Effector CD4-positive, alpha-beta T cell (primary cell): ENCODE data around the gene PLEKHA1.

Experiments used
- DNase-seq: peaks from one replicate; pipeline ENCODE4 v3.0.0-alpha.2; 2020

PLEKHA1 gene

DNA sequence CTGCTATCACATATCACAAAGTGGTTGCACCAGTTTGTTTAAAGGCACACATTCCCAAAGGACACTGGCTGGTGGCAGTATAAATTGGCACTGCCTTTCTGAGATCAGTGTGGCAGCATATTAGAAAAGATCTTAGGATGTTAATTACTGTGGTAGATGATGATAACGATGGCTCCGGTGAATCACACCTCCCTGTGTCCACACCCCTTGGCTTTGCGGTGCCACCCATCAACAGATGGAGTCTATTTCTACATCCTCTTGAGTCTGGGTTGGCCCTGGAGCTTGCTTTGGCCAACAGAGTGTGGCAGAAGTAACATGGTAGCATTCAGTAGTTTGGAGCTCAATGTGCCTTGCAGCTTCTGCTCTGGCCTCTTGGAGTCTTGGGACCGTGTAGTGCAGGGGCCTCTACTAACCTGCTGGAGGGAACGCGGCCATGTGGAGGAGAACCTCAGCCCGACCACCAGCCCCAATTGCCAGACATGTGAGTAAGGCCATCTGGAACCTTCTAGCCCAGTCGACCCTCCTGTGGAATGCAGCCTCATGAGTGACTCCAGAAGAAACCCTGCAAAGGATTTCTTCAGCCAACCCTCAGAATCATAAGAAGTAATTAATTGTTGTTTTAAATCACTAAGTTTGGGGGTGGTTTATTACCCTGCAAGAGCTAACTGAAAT lies 27.2 kb upstream of the PLEKHA1 start:
- DNase-seq: no peak

DNA sequence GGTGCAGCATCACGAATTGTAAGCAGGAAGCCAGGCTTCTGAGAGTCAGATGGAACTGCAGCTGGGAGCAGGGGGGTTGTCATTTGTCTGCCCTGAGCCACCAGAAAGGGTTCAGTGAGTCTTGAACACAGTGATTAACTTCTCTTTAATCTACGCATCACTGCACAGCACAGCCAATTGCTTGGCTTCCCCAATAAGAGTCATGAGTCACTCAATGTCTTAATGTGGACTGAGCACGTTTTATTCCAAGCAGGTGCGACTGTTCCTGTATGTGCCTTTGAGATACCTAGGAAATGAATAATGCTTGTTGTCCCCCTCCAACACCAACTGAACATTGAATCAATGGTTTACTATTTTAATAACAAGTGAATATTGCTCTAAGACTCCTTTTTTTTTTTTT lies 26.0 kb upstream of the PLEKHA1 start:
- no peak for DNase-seq

DNA sequence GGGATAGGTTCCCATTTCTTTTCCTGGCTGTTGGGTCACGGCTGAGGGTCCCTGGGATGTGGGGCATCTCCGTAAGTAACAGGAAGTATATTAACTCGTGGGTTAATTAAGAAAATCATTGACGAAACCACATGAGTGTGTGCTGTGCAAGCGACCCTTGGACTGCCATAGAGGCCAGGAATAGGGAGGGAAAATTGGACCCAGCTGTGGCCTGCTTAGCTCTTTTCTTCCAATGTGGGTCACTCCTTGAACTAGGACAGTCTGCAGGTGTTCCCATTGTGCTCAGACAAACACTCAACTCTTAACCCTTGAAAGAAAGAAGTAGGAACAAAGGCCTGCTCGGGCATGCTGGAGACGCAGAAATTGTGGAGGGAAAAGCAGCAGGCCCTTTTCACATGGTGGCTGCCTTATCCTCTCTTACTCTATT lies 25.6 kb upstream of the PLEKHA1 start:
- DNase-seq: no peak

DNA sequence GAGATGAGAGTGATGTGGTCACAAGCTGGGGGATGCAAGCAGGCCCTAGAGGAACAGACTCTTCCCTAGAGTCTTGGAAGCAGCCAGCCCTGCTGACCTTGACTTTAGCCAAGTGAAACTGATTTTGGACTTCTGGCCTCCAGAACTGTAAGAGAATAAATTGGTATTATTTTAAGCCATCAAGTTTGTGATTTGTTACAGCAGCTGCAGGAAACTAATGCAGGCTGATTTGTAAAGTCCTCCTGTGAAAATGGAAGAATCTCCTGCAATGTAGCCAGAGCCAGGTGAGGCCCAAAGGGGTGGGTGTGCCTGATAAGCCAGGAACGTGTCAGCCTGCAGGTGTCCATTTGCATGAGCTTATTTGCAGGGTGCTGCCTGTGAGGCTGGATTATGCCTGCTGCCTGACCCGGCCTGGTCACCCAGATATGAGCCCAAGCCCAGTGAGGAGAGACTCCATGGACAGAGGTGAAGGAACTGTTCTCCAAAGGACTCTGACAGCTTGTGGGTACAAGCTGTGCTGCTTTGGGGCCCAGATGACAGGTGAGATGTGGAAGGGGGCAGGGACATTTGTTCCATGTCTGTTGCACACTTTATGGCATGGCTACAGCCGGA lies 24.6 kb upstream of the PLEKHA1 start:
- no peak for DNase-seq

DNA sequence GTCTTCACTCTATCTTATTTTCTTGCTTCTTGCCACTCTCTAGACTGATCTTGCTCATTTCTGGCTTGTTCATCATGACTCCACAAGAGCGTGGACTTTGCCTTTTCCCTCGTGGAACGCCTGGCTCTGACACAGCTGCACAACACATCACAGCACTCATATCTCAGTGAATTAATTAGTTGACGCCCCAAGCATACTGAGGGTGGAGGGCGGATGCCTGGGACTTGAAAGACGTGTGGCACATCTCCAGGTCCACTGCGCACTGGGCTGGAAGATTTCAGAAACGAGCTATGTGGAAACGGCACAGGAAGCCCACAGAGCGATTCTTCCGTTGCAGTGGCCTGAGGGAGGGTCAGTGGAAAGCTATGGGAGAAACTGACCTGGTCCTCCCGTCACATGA lies 23.6 kb upstream of the PLEKHA1 start:
- DNase-seq: no peak

DNA sequence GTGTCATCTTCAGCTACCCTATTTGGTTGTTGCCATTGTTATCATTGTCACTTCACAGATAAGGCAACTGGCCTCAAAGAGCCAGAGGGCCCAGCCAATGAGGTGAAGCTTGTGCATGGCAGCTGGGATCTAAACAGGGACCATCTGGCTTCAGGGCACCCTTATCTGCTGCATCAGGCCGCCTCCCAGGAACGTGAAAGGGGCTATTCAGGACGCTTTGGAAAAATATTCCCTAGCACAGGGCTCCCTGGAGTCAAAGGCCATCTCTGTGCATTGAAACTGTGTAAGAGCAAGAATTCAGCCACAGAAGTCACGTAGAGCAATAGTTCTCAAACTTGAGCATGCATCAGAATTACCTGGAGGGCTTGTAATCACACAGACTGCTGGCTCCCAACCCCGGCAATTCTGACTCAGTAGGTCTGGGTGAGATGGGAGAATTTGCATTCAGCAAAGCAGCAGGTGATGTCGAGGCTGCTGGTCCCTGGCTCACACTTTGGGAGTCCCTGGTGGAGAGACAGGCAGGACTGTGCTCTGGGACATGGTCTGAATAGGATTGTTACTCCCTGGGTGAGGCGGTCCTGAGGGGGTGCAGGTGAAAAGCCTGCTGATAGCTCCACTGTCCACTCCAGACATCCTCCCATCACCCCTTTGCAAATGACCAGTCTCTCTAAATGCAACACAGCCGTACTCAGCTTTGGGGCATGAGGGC lies 21.5 kb upstream of the PLEKHA1 start:
- DNase-seq: no peak

DNA sequence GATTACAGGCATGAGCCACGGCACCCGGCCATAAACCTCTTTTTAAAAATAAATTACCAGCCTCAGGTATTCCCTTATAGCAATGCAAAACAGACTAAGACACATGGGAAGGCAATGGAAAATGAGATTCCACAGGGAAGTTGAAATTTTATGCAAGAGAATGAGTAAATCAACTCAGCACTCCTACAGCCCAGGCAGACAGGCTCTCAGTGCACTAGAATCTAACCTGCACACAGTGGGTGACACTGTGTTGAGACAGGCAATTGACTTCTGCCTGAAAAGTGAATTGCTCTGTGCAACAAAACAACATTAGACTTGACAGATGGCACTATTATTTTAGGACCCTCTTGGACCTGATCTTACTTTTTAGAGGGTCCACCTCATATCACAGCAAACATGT lies 20.1 kb upstream of the PLEKHA1 start:
- no peak for DNase-seq

DNA sequence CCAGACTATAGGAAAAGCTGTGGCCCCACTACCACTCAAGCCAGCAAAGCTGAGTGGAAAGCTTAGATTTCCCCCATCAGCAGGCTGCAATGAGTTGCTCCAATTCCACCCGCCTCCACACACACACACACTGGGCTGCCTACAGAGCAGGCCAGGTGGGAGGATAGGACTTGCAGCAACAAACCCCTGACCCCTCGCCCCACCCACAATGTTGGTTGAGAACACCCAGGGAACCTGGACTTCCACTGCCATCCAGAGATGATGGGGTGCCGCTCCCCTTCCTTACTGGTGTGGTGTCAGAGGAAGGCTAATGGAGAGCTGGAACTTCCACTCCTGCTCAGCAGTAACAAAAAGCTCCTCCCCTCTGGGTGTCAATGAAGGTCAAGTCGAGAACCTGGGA lies 16.8 kb upstream of the PLEKHA1 start:
- DNase-seq: no peak

DNA sequence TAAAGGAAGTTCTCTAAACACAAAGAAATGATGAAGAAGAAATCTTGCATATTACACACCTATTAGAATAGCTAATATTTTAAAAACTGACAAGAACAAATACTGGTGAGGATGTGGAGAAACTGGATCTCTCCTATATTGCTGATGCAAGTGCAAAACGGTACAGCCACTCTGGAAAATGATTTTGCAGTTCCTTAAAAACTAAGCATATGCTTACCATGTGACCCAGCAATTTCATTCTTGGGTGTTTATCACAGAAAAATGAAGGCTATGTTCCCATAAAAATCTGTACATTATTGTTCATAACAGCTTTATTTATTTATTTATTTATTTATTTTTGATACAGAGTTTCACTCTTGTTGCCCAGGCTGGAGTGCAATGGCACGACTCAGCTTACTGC lies 14.9 kb upstream of the PLEKHA1 start:
- no peak for DNase-seq

DNA sequence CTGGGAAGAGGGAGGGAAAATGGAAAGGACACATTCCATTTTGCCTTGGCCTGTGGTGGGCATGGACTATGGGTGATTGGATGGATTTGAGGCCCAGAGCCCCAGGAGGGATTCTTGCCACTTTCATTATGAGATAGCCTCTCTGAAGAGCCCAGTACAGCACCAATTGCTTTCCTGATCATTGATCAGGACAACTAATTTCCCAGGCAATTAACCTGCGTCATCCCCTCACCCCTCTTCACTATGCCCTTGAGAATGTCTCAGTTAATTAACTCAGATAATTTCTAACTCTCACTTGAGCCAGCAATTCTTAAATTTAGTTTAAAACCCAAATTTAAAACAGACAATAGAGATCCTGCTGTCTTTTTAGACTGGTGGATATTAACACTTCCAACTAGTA lies 13.5 kb upstream of the PLEKHA1 start:
- no peak for DNase-seq

DNA sequence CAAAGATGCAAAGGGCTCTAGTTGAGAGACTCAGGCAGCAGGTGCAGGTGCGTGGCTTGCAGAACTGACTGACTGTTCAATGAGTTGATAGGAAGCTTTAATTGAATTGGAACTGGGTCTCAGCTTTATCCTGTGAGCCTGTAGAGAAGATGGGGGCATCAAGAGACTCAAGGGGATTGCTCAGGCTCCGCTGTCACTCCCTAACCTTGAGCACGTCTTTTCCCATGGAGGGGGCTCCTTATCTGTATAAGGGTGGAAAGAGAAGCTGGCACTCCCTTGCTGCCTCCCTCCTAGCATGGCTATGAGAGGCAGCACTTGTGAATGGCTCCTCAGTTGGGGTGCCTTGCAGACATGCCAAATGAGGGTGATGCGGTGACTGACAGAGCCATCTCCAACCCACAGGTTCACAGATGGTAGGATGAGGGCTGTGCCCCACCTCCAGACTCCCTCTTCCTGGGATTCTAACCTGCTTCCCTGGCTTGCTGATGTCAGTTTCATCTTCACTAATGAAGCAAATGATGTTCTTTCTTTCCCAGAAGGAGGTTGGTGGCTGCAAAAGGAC lies 12.4 kb upstream of the PLEKHA1 start:
- no peak for DNase-seq

DNA sequence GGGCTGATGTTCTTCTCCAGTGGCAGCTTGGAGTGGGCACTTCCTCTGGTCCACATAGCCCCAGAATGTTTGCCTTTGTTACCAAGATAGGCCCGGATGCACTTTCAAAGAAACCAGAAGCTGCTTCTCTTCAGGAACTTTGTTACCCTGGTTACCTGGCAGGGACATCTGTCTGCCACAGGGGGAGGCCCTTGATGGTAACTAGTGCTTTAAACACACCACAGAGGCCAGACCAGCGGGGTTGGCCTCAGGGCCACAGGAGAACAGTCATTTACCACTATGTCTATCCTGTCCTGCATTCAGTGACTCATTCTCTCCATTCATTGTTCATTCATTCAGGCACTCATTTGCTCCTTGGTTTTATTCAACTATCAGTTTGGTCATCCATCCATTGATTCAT lies 11.9 kb upstream of the PLEKHA1 start:
- no peak for DNase-seq

DNA sequence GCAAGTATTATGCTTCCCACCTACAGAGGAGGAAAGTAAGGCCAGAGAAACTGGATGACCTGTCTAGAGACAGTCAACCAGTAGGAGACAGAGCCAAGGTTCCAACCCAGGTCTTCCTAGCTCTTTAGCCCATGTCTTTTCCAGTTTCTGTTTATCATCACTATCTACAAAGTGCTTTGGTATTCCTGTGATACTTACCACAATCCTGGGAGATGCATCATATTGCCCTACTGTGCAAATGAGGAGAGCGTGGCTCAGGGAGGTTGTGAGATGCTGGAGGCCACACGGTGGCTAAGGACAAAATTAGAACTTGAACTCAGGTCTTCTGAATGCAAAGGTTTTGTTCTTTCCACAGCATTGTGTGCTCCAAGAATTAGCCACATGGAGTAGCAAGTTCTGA lies 11.2 kb upstream of the PLEKHA1 start:
- no peak for DNase-seq

DNA sequence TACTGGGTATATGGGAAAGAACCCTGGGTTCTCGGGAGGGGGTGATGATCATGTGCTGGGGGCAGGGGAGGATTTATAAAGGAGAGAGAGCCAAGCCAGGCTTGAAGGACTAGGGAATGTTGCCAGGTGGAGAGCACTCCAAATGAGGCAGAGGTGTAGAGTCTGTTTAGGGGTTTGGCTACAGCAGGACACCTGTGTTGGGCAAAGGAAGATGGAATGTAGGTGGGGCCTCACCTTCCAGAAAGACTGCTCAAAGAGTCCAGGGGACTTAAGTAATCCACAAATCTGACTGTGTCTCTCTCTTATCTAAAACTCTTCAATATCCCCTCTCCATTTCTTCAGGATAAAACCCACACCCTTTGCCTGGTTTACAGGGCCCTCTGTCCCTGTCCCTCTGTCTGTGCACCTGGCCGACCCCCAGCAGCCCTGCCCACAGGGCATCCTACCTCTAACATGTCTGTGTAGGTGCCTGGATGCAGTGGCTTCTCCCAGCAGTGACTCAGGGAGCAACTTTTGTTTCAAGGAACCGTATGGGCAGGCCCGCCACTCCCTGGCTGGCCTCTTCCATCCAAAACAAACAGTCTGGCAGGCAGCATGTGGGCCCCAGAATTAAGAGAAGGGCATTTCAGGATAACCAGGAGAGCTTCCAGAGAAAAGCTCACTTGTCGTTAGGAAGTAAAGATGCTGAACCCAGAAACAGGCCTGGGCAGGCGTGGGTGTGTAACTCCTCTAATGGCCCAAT lies 10.6 kb upstream of the PLEKHA1 start:
- no peak for DNase-seq

DNA sequence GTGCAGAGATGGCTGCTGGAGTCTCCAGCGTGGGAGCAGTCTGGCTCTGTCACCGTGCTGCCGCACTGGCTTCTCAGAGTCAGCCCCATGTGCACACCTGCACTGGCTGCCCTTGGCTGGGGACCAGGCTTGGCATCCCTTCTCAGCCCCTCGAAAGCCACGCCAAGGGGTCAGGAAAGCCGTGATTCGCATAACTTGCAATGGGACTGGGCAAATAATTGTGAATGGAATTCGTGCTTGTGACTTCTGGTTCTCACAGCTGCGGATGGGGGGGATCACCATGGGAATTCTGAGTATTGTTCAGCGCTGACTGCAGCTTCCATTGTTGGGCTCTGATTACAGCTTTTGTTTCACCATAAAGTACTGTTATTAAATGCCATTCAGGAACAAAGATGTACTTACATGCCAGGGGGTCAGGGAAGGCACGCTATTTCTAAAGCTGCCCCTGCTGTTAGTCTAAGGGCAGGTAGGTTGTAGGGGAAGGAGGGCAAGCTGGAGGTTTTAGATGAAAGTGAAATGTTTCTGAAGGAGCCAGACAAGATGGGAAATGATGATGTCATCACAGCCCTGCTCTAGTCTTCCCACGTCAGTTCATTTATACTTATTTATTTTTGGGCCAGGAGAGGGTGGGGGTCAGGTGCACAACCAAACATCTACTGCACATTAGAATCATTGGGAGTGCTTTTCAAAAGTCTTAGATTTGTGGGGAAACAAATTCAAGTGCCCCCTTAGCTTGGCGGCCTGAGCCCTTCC lies 5.8 kb upstream of the PLEKHA1 start:
- no peak for DNase-seq

DNA sequence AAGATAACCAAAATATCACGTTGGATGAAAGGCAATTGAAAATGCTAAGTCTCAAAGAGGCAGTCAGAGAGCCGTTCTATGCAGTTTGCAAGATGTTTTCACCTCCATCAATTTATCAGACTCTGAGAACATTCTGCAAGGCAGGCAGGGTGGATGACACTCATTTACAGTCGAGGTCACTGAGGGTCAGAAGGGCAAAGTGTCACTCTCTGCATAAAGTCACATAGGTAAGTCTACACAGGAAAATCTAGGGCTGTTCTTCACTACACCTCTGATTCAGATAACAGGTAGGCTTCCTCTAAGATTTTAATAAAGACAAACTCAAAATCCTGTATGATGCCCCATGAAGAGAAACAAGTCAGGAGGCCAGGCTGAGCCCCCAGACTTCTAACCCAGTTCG lies 1.4 kb upstream of the PLEKHA1 start:
- DNase-seq: no peak

DNA sequence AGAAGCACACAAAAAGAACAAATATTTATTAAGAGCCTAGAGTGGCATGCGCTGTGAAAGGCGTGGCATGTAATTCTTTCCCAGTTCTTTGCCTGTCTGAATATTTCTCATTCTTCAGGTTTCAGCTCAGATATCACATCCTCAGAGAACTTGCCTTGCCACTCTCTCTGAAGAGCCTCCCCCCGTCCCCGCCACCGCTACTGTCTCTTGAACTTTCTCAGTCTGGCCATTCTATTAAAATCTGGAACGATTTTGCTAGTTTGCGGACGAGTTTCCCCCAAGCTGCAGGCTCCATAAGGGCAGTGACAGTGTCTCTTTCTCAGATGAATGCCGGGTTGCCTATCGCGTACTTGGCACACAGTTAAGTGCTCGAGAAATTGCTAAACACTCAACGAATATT lies 787 bp upstream of the PLEKHA1 start:
- DNase-seq: no peak

DNA sequence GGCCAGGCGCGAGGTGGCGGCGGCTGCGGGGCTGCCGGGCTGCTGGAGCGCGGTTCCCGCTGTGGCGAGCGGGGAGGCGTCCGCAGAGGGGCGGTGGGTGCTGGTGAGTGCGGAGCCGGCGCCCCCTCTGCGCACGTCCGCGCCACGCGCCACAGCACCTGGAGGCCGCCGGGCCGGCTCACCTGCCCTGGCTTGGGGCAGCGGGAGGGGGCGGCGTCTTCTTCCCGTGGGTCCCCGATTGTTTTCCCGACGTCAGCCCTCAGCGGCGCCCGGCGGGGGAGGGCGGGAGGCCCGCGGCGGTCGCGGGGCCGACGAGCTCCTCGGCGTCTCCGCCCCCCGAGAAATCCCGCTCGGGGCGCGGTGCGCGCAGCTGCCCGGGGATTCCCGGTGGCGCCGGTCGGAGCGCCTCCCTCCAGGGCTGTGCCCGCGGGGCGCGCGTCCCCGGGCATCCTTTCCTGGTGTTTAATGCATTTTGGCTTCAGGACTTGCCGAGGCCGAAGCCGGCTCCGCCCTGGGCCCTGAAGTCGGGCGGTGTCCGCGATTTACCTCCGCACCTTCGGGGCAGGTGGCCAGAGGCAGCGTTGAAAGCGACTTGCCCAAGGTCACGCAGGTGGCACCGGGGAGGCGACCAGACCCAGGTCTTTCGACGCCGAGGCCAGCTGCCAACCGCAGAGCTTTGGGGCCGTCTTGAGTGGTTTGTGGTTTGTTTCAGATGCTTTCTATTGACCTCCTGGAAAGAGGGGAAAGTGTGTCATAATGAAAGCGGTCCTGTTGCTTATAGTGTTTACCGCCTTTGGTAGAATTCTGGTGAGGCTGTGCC lies 561 bp downstream of the PLEKHA1 start:
- DNase-seq: peak; percentile 70

DNA sequence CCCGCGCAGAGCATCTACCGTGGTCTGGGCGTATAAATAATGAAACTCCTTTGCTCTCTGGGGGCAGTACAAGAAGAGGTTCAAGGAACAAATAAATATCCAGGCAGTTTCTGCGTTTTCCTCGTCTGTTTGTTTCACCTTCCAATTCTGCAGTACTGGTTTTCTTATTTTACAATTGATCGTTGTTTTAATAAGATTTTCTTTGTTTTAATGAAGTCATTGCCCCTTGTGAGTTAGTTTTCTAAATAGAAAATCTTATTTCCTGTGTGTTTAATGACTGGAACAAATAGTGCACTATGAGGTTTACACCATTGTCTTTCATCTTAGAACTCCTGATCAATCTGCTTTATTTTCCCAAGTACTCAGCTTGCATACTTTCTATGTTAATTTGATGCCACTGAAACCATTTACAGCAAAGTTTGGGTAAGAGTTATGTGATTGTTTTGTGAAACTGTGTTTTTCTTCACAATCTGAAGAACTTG lies 1.2 kb downstream of the PLEKHA1 start:
- no peak for DNase-seq

DNA sequence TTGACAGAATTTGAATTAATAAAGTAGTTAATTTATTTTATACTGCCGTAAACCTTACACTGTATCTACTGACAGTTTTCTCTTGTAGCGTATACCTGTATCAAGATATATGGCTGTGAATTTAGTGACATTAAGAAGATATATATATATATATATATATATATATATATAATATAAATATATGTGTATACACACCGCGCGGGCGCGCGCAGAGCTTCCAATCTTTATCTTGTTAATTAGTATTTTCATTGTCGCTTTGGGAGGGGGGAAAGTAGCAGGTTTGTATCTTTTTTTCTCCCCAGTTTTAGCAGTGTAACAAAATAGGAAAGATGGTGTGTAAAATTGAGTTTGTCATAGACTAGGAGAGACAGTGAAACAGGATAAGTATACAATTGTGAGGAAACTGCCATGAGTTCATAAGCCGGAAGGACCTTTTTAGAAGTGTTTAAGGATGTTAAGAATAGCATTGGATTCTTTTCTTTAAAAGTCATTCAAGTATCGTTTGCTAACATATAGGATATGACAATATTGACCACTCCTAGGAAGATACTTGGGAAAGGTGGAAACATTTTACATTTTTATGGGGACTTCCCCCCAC lies 2.0 kb downstream of the PLEKHA1 start:
- no peak for DNase-seq

DNA sequence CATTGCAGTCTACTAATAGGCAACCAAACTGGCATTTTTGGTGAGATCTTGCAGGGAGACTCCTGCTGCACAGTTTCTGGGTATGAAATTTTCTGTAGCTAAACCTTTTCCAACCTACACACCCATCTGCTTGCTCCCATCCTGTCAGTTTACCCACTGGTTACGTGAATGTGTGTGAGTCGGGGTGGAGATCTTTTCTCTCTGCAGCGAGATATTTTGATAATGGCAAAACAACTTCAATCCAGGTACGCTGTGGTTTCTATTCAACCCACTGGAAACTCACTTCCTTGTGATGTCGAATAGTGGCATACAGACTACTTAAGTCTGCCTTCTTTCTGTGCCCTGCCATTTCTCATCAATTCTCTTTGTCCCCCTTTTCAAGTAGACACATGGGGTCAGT lies 4.5 kb downstream of the PLEKHA1 start:
- no peak for DNase-seq
